Nephron (organoid): ENCODE measurements around the gene GATC.
A peak's percentile ranks its signal among the peaks of the same experiment; 100 is the strongest.

Source experiments
- H3K27ac Mint-ChIP-seq, 3 experiments: 2 replicates each; pipeline ENCODE4 v1.8.0; 2020; ENCODE audit warnings: mixed read lengths in 3 of 3, mild to moderate bottlenecking in 2 of 3, moderate library complexity in 1 of 3
- H3K27me3 Mint-ChIP-seq: 2 replicates; pipeline ENCODE4 v1.8.0; 2021; ENCODE audit warnings: low read depth, mild to moderate bottlenecking, moderate library complexity, mixed read lengths
- H3K36me3 Mint-ChIP-seq: 2 replicates; pipeline ENCODE4 v1.8.0; 2020; ENCODE audit warnings: low read depth, mixed read lengths
- H3K4me1 Mint-ChIP-seq: 2 replicates; pipeline ENCODE4 v1.8.0; 2020; ENCODE audit warnings: mixed read lengths
- H3K4me3 Mint-ChIP-seq, 3 experiments: 2 replicates each; pipeline ENCODE4 v1.8.0; 2020; ENCODE audit warnings: mild to moderate bottlenecking in 3 of 3, mixed read lengths in 3 of 3, moderate library complexity in 2 of 3
- H3K9me3 Mint-ChIP-seq: 2 replicates; pipeline ENCODE4 v1.8.0; 2020; ENCODE audit warnings: mixed read lengths
- TF ChIP-seq, protein P1 (sequence below), 3 experiments: fragments of 200-600 bp; sonication (generic); IDR thresholded peaks; one replicate each; pipeline ENCODE4 v1.5.0; 2021; ENCODE audit warnings: antibody characterized with exemption in 3 of 3; ENCODE audit not compliant: unreplicated experiment in 3 of 3

The GATC gene

GRCh38 chr12:120466560-120467315 is 20.5 kb downstream of the GATC start:
- TF ChIP-seq, protein P1, sequence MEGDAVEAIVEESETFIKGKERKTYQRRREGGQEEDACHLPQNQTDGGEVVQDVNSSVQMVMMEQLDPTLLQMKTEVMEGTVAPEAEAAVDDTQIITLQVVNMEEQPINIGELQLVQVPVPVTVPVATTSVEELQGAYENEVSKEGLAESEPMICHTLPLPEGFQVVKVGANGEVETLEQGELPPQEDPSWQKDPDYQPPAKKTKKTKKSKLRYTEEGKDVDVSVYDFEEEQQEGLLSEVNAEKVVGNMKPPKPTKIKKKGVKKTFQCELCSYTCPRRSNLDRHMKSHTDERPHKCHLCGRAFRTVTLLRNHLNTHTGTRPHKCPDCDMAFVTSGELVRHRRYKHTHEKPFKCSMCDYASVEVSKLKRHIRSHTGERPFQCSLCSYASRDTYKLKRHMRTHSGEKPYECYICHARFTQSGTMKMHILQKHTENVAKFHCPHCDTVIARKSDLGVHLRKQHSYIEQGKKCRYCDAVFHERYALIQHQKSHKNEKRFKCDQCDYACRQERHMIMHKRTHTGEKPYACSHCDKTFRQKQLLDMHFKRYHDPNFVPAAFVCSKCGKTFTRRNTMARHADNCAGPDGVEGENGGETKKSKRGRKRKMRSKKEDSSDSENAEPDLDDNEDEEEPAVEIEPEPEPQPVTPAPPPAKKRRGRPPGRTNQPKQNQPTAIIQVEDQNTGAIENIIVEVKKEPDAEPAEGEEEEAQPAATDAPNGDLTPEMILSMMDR (IDR thresholded peaks at IDR 0.05; ENCODE audit: unreplicated experiment in 3 of 3) = peak; percentile 49 to 52 (median 52)
- Mint-ChIP-seq H3K4me1 (peaks cover 36% of the 10 kb centered on the region), H3K4me3 (peak overlapping the region; percentile 63 to 91 (median 69)), H3K36me3 (peaks cover 58% of the 10 kb centered on the region), H3K27ac (peak overlapping the region in 2 of 3 experiments; percentile 33 to 40), H3K9me3 (no peaks in the 10 kb centered on the region), H3K27me3 (no peaks in the 10 kb centered on the region)

DNA sequence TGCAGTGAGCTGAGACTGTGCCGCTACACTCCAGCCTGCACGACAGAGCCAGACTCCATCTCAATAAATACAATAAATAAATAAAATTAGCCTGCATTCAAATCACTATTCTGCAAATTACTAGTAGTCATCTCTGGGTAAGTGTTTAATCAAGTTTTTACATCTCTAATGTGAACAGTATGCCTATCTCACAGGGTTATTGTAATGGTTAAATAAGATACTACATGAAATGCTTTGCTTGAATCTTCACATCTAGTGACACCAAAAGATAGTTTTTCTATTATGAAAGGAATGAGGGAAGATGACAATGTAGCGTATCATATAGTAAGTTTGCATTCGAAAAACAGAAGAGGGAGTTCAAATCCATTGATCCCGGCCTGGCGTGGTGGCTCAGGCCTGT is 21.2 kb downstream of the GATC start:
- peak overlapping the region; percentile 56 to 88 (median 86) for H3K27ac Mint-ChIP-seq
- peaks cover 51% of the 10 kb centered on the region for H3K36me3 Mint-ChIP-seq
- H3K4me1 Mint-ChIP-seq = peaks cover 42% of the 10 kb centered on the region
- TF ChIP-seq, protein P1 (IDR thresholded peaks at IDR 0.05; ENCODE audit: unreplicated experiment in 3 of 3) = no peak
- H3K9me3 Mint-ChIP-seq = no peaks in the 10 kb centered on the region
- H3K27me3 Mint-ChIP-seq = no peaks in the 10 kb centered on the region
- H3K4me3 Mint-ChIP-seq = peak overlapping the region; percentile 91 to 96 (median 93)

DNA sequence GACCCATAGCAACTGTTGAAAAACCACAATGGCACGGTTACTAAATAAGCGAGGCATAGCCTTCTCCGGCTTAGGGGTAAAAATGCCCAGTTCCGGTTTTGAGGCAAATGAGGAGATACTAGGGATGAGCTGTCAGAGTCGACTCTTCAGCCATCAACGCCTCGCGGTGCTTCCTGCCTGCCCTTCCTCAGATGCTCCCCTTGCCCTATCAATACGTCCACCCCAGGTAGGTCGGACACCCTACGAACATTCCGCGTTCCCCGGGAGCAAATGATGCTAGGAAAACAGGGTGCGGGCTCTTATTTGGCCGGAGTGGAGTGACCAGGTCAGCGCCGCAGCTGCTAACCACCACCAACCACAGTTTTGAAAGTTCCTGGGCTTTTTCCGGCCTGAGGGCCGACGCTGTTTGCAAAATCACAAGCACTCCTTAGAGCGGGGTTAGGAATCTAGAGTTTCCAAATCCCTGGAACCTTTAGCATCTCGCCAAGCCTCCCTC is 22.1 kb downstream of the GATC start:
- peaks cover 50% of the 10 kb centered on the region for H3K4me1 Mint-ChIP-seq
- H3K4me3 Mint-ChIP-seq = peak overlapping the region; percentile 91 to 96 (median 93)
- H3K27ac Mint-ChIP-seq = peak overlapping the region; percentile 86 to 88 (median 87)
- H3K36me3 Mint-ChIP-seq = peaks cover 42% of the 10 kb centered on the region
- no peaks in the 10 kb centered on the region for H3K27me3 Mint-ChIP-seq
- no peaks in the 10 kb centered on the region for H3K9me3 Mint-ChIP-seq
- TF ChIP-seq, protein P1 (IDR thresholded peaks at IDR 0.05; ENCODE audit: unreplicated experiment in 3 of 3) = no peak

- H3K4me1 Mint-ChIP-seq = peaks cover 53% of the 10 kb centered on the region
These were observed 22.7 kb downstream of the GATC start for GRCh38 chr12:120468821-120469449.

GRCh38 chr12:120469450-120470149 is 23.4 kb downstream of the GATC start, which contains the start of gene SRSF9:
Gene SRSF9 (minus strand): TSS chr12:120469748. CDS start chr12:120469609, 139 bp downstream.
- peak within 1 kb of the TSS; percentile 91 to 96 (median 93) for H3K4me3 Mint-ChIP-seq
- no peaks in the 10 kb centered on the region for H3K27me3 Mint-ChIP-seq
- peaks cover 30% of the 10 kb centered on the region for H3K36me3 Mint-ChIP-seq
- no peaks in the 10 kb centered on the region for H3K9me3 Mint-ChIP-seq
- peaks cover 57% of the 10 kb centered on the region for H3K4me1 Mint-ChIP-seq
- peak within 1 kb of the TSS; percentile 86 to 91 (median 88) for H3K27ac Mint-ChIP-seq
- TF ChIP-seq, protein P1 (IDR thresholded peaks at IDR 0.05; ENCODE audit: unreplicated experiment in 3 of 3) = peak; percentile 89 to 93 (median 93)

More at GRCh38 chr12:120468821-120469449, 22.7 kb downstream of the GATC start:
- peaks cover 36% of the 10 kb centered on the region for H3K36me3 Mint-ChIP-seq
- H3K9me3 Mint-ChIP-seq = no peaks in the 10 kb centered on the region
- H3K27me3 Mint-ChIP-seq = no peaks in the 10 kb centered on the region
- TF ChIP-seq, protein P1 (IDR thresholded peaks at IDR 0.05; ENCODE audit: unreplicated experiment in 3 of 3) = no peak
- H3K4me3 Mint-ChIP-seq = peak overlapping the region; percentile 91 to 96 (median 93)
- H3K27ac Mint-ChIP-seq = peak overlapping the region; percentile 86 to 88 (median 87)
